GM18511 (cell line): ENCODE data around the gene ANKIB1.
"Not testable (repeated sequence)": the region's sequence is repeated elsewhere in the genome, so short reads cannot be mapped to it uniquely, and the experiment has no call there.

ENCODE experiments used
- ATAC-seq: cut with Tn5 transposase; IDR thresholded peaks from one replicate; pipeline ENCODE4 v1.9.1; 2021; ENCODE audit warnings: mild to moderate bottlenecking, moderate library complexity; ENCODE audit not compliant: unreplicated experiment

Gene ANKIB1

GRCh38 chr7:92245487-92246359 is at the start of gene ANKIB1, which contains the start of gene KRIT1:
TSS of gene ANKIB1 (plus strand) at chr7:92245974. CDS start at chr7:92294979, 49,005 bp downstream.
TSS of gene KRIT1 (minus strand) at chr7:92245914. CDS start at chr7:92242135, 3,779 bp downstream.
- peak; percentile 84 for ATAC-seq

DNA sequence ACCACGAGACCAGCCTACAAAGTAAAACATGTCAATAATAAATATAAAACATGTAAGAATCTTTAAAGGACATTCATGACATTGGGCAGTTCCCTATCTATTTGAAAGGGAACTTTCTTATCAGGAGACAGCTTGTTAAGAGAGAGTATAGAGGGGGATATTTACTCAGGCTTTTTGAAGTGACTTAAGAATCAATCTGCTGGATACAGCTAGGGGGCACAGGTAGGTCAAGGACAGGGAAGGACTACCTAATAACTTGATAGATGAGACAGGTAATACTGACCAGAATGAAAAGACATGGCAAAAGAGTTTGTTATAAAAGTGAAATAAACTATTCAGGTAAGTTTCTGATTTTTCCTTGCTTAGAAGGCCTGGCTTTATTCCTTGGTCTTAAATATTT is 45.0 kb upstream of the ANKIB1 start:
- no peak for ATAC-seq

GRCh38 chr7:92205987-92206386 is 39.8 kb upstream of the ANKIB1 start:
- no peak for ATAC-seq

DNA sequence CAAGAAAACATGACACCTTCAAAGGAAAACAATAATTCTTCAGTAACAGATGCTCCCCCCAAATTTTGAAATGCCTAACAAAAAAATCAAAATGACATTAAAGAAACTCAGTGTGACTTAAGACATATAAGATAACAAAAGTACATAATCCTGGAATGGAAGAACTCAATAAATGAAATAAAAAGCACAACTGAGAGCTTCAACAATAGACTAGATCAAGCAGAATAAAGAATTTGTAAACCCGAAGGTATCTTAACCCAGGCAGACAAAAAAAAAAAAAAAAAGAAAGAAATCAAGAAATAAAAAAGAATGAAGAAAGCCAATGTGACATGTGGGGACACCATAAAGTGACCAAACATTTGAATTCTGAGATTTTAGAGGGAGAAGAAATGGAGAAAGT is 39.1 kb upstream of the ANKIB1 start:
- no peak for ATAC-seq

- ATAC-seq: no peak
Observed at GRCh38 chr7:92221766-92222165, 24.0 kb upstream of the ANKIB1 start.

DNA sequence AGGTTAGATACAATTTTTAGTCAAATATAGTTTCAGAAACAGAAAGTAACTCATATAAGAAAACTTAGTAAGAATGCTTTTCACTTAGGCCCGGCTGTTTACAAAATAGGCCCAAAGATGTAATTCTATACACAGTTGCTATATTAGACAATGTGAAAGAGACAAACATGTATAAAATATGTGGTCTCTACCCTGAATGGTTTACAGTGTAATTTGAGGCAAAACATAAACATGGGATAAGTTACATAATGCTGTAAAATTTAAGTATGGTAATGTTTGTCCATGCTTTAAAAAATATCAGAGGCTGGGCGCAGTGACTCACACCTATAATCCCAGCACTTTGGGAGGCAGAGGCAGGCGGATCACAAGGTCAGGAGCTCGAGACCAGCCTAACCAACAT is 18.8 kb upstream of the ANKIB1 start:
- no peak for ATAC-seq

DNA sequence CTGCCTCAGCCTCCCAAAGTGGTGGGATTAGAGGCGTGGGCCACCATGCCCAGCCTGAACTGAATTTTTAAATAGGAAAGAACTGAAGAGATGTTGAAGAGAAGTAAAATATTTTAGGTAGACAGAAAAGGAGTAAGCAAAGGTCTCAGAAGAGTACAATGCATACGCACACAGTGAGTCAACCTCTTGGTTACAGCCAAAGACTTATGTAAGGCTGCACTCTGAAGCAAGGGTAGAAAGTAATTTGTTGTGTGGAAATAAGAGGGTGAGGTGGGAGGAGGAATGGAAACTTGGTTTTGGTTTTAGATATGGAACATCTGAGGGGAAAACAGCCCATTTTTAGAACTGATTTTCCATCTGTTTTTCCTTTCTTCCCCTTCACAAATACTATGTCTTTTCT is 17.7 kb upstream of the ANKIB1 start:
- ATAC-seq: no peak

GRCh38 chr7:92228742-92229141 is 17.0 kb upstream of the ANKIB1 start:
- ATAC-seq: no peak

- ATAC-seq: no peak
Observed at GRCh38 chr7:92230547-92230946, 15.2 kb upstream of the ANKIB1 start.

DNA sequence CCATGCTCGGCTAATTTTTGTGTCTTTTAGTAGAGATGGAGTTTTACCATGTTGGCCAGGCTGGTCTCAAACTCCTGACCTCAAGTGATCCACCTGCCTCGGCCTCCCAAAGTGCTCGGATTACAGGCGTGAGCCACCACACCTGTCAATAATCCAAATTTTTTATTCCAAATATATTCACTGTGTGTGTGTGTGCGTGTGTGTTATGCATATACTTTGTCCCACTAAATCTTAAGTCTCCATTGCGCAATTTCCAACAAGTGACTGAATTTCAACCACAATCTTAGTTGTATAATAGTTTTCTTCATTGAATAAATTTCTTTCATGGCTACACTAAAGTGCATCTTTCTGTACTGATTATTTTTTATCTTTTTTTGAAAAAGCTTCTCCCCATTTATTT is 2.8 kb upstream of the ANKIB1 start:
- ATAC-seq: no peak

DNA sequence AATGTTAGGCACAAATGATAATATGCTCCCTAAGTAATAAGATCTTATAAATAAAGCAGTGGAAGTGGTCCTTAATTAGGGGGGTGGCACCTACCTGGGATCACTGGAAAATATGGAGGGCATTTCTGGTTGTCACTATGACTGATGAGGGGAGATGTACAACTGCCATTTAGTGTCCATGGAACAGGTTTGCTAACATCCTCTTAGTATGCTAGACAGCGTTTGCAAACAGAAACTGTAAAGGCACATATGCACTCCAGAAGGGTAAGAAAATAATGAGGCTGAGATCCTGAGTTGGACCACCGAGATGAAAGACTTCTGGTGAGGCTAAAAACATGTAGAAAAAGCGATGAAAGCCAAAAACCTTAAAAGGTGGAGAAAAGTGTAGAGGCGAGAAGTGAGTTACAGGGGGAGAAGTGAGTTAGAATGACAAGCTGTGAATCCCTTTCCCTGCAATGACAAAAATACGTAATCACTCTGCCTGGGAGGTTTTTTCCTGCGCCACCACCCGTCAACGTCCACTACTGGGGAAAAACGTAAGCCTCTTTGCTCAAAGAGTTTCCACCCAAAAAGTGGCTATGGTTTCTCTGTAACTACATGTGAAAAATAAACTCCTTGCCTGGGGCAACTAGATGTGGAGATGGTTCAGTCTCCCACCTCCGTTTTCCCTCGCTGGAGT is 827 bp upstream of the ANKIB1 start:
- ATAC-seq: peak; percentile 0

GRCh38 chr7:92246360-92247101 is 757 bp downstream of the ANKIB1 start:
- ATAC-seq: peak; percentile 41

GRCh38 chr7:92250603-92251002 is 4.8 kb downstream of the ANKIB1 start:
- no peak for ATAC-seq

DNA sequence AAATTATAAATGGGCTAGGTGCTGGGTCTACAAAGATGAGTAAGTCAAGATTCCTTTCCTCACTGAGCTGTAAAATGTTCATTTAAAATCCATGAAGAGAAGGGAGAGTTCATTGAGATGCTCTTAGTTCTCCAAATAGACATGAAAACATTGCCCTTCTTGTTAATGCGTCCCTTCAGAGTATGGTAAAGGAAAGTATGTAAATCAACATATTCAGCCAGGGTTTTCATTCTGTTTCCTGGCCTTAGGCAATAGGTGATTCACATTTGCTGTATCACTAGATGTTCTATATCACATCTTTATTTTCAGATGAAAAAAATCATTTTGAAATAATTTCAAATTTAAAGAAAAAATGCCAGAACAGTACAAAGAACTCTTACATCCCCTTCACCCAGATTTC is 5.4 kb downstream of the ANKIB1 start:
- ATAC-seq: no peak

- ATAC-seq: no peak
Observed at GRCh38 chr7:92253251-92253650, 7.5 kb downstream of the ANKIB1 start.

- ATAC-seq: not testable (repeated sequence)
Observed at GRCh38 chr7:92254800-92255199, 9.0 kb downstream of the ANKIB1 start.

DNA sequence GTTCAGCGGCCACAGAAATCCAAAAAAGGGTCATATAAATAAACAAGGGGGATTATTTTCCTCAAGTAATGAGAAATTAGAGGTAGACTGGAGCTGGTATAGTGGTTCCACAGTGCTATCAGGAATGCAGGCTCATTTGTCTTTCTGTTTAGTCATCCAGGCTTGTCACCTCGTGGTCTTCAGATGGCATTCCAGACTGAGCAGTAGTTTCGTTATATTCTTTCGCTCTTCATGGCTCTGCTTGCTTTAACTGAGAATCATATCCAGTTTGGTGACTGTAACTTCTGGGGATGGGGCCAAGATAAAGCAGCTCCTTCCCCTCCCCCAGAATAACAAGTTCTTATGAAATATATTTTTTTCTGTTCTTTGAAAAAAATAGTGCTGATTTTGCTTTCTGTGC is 9.5 kb downstream of the ANKIB1 start:
- no peak for ATAC-seq

- no peak for ATAC-seq
Observed at GRCh38 chr7:92259062-92259461, 13.3 kb downstream of the ANKIB1 start.

DNA sequence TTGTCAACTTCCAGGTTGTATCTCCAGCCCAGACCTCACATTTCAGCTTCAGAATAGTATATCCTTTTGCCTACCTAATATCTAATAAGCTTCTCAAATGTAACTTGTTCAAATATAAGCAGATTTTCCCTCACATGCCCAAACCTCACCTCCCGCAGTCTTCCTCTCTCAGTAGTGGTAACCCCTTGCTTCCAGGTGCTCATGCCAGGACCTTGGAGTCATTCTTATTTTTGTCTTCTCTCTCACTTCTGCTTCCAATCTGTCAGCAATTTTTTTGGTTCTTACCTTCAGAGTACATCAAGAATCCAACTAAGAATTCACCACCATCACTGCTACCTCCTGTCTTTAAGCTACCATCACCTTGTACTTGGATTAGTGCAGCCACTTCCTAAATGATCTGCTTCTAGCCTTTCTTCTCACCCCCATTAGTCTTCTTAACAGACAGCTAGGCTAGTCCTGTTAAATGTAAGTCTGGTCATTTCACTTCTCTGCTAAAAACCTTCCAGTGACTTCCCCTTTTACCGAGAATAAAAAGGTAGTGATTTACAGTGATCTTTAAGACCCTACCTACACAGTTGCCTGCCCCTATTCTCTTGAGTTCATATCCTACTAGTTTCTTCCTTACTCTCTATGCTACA is 14.0 kb downstream of the ANKIB1 start:
- ATAC-seq: no peak

DNA sequence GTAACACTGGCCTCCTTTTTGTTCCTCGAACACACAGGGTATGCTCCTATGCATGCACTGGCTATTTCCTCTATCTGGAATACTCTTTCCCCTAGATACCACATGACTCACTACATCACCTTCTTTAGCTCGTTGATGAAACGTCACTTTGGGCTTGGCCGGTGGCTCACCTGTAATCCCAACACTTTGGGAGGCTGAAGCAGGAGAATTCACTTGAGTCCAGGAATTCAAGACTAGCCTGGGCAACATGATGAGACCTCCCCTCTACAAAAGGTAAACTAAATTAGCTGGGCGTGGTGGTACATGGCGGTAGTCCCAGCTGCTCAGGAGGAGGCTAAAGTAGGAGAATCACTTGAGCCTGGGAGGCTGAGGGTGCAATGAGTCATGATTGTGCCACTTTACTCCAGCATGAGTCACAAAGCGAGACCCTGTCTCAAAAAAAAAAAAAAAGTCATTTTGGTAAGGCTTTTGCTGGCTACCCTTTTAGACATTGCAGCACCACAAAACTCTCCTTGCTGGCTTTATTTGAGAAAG is 14.5 kb downstream of the ANKIB1 start:
- no peak for ATAC-seq
